HG03045 (cell line): ENCODE measurements around the gene NRP2.

Source experiments
- ATAC-seq: cut with Tn5 transposase; IDR thresholded peaks from one replicate; pipeline ENCODE4 v1.9.1; 2021; ENCODE audit warnings: mild to moderate bottlenecking, moderate library complexity; ENCODE audit not compliant: unreplicated experiment

Gene NRP2

GRCh38 chr2:205682239-205682970 is at the start of gene NRP2:
Gene NRP2, plus strand, starts transcription at chr2:205682501. Its CDS starts 790 bp downstream, at chr2:205683291.
- peak; percentile 65 for ATAC-seq

- ATAC-seq = no peak
Observed at GRCh38 chr2:205633994-205634393, 48.3 kb upstream of the NRP2 start.

DNA sequence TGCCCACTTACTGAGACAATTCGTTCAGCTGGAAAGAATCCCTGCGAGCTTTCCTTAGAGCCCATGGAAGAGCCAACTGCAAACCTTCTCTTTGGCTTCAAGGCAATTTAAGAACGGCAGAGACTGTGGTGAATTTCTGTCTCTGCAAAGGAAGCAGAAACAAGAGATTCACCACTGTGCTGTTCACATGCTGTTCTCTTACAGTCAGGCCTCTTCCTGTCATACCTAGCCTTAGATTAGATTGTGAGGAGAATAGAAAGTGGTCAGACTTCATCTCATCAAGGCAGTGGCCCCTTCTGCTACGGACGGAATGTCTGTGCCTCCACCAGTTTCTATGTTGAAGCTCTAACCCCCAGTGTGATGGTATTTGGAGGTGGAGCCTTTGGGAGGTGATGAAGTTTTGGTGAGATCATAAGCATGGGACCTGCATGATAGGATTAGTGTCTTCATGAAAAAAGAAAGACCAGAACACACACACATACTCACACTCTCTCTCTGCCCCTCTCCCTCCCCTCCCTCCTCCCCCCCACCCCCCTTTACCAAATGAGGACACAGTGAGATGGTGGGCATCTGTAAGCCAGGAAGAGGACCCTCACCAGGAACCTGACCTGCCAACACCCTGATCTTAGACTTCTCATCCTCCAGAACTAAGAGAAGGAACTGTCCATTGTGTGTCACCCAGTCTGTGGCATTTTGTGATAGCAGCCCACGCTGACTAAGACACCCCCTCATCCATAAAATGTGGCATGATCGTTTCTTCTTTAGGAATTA is 45.6 kb upstream of the NRP2 start:
- ATAC-seq = no peak

- no peak for ATAC-seq
Observed at GRCh38 chr2:205637320-205637602, 45.0 kb upstream of the NRP2 start.

GRCh38 chr2:205637779-205638503 is 44.4 kb upstream of the NRP2 start:
- ATAC-seq = no peak

DNA sequence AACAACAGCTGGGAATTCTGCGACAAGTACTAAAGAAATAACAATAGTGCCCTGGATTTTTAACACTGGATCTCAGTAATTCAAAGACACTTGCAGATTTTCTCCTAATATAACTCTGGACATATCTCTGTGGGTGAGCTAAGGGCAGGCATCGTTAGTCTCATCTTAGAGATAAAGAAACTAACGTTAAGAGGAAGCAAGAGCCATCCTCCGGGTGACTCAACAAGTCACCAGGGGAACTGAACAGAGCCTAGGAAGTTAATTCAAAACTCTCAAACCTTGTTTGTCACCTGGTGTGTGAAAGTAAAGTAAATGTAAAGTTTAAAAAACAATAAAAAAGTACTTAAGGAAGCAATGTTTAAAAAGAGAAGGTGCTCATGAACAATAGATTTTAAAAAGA is 41.6 kb upstream of the NRP2 start:
- ATAC-seq = no peak

DNA sequence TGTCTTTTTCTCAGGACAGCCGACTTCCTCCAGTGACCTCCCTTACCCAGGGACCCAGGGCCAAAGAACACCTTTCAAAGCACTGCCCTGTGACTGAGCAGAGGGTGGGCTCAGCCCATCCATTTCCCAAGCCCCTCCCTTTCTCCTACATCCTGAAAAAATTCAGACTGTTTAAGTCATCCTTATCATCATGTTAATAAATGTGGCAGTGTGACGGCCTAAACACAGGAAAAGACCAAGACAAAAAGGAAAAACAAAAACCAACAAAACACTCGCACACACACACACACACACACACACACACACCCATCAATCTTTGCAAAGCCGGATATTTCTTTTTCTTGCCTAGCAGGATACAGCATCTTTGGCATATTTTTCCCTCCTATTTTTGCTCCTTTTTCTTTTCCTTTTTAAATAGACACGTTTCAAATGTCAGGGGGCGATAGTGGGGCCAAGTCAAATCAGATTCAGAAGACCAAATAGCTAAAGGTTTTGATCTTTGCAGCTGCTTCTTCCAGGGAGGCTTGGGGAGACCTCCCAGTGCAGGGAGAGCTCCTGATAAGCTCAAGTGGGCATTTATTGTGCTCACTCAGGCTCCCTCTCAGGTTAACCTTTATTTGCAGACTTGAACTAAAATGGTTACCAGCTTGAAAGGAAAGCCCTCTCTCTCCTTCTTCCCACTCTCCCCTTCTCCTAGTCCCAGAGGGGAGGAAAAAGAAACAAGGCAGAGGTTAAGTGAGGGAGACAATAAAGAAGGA is 39.5 kb upstream of the NRP2 start:
- no peak for ATAC-seq

DNA sequence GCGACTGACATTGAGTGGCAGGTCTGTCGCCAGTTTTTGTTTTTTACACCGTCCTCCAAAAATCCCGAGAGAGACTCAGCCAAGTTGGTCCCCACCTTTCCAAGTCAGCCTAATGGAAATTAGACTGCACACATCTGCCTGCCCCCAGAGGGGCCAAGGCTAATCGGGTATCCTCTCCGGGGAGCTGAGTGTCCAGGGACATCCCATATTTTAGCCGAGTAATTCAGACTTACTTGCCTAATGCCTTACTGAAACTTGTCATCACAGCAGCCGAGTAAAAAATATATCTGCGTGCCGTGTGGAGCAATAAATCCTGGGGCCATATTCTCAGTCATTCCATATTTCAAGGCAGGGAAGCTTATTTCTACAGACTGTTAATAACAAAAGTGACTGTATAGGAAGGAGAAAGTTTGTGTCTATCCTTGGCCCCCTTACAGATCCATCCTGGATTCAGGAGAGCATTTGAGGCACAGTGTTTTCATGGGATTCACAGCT is 38.9 kb upstream of the NRP2 start:
- ATAC-seq = no peak

DNA sequence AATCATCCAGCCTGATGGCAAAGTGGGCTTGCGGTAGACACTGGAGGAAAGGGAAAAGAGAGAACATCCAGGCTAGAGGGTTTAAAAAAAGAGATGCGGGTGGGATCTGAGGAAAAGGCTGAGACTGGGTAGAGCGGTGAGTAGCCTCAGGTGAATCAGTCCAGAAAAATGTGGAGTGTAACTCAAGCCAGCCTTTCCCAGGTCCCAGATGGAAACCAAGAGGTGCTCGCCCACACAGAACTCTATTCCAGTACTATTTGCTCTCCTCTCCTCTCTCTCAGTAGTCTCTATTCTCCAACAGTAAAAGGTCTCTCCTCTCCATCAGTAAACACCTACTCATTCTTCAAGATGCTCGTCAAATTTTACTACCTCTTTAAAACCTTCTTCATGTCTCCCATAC is 38.3 kb upstream of the NRP2 start:
- ATAC-seq = no peak

DNA sequence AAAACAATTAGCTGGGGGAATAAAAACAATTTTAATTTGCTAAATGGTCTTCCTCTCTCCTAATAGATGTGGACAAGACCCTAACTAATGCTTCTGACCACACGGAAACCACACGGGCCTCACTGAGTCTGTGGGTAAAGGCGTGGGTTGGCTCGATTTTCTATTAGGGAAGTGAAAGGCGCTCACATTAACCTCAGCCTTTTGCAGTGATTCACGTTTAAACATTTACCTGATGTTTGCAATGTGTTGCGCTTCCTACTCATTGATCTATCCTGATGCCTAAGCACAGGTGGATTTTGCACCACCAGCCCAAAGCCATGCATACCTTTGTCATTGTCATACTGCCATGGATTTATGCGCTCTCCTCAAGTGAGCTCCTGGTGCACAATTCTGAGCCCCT is 35.6 kb upstream of the NRP2 start:
- ATAC-seq = peak; percentile 98

DNA sequence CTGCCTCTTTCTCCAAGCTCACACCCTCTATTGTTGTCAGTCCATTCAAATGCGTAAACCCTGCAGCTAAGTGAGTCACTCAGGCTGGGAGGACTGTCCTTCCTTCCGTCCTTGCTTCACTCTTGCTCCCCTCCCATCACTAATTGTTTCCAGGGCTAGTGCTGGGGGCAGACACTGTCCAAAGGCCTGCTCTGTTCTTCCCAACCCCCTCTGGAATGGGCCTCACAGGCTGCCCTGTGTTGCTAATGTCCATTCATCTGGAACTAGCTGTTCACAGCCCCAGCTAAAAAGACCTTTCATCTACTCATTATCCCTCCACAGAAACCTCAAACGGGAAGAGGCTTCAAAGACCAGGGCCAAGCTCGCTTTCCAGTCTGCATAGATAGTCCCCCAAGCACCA is 31.9 kb upstream of the NRP2 start:
- no peak for ATAC-seq

GRCh38 chr2:205650931-205651330 is 31.4 kb upstream of the NRP2 start:
- ATAC-seq = no peak

DNA sequence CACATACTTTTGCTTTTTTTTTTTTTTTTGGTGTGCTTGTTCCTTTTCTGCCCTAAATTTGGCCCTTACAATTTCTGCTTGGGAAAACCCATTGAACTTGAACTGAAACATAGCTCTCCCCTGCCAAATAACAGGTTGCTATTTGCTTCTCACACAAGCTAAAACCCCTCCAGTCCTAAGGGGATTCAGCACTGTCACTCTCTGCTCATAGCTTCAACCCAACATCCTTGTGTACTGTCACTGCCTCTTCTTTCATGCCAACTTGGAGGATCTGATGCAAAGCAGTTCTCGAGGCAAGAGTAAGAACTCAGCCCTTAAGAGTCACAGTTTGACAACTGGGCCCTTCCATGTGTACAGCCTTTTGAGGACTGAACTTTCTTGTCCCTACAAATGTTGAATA is 30.6 kb upstream of the NRP2 start:
- ATAC-seq = no peak

DNA sequence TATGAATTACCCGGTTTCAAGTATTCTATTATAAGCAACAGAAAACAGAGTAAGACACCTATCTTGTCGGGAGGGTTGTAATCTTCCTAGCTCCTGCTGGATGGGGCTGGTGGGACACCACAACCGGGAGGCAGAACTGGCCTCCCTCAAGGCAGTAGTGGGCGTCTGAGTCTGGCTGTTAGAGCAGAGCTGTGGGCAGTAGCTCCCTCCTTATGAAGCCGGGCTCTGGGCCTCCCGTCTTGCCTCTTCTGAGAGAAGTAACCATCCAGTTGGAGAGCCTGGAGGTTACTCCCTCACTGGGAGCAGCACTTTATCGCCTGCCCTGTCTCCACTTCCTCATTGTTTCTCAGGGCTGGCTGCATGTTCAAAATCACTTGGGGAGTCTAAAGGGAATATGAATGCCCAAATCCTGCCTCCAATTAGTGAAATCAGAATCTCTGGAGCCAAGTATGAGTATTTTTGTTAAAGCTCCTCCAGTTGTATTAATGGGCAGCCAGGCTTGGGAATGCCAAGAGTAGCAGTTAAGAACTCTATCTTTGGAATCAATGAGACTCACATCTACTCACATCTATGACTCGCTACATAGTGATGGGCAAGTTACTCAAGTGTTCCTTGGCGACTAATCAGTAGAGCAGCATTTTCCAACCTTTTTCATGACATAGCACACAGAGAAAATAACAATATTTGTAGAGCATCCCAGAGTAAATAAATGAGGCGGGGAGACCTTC is 27.3 kb upstream of the NRP2 start:
- no peak for ATAC-seq

DNA sequence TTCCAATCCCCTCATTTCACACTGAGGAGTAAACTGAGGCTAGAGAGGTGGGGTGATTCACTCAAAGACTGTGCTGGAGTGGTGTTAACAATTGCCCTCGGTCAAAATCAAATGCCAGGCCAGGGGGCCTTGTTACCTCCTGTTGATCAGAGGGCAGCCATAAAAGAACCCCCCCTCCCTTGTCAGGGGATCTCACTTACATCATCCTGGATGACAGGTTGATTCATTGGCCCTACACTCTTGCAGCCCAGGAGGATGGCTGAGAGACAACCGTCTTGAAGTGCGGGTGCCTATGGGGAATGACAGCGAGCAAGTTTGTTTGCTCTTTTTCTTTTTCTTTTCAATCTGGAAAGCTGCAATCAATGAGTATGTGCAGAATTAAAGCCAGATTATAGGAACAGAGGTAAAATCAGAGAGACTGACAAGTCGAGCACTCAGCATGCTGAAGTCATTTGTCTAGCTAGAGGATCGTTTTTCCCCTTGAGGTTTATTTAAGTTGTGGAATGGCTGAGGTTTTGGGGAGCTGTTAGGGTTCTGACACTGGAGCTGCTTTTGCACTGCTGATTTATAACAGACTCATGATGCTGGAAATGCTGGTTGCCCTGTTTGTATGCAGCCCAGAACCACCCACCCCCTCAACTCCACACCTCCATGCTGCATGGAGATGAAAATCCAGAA is 26.4 kb upstream of the NRP2 start:
- ATAC-seq = no peak

DNA sequence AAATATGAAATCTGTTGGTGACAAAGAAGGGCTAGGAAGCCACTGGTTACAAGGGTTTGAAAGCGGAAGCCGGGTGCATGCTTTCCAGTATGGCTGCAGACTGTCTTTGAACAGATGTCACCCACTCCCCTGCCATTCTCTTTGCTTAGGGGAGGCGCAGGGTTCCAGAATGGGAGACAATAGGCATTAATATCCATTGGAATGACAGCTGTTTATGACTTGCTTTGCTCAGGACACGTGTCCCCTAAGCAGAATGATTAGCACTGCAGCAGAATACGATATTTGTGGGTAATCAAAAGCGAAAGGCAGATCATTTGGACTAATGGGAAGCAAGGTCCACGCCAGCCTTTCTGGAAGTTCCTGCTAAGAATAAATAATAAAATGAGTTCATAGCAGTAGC is 25.8 kb upstream of the NRP2 start:
- no peak for ATAC-seq

- ATAC-seq = no peak
Observed at GRCh38 chr2:205656941-205657340, 25.4 kb upstream of the NRP2 start.

DNA sequence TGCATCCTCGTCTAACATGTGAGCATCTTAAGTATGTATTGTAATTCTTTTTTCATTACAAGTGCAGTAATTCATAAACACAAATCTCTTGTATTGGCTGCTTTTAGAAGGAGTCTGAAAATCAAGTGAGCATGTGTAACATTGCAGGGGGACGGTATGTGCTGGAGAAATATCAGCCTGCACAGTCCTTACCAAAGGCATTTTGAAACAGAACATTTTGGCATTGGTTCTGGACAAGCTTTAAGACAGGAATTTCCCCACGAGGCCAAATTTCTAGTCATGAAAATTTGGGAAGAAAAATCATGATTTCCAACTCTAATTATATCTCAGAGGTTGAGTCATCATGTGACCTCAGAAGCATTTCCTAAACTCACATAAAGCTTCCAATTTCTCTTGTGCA is 24.7 kb upstream of the NRP2 start:
- ATAC-seq = no peak

GRCh38 chr2:205658068-205658467 is 24.2 kb upstream of the NRP2 start:
- no peak for ATAC-seq

- no peak for ATAC-seq
Observed at GRCh38 chr2:205658572-205658971, 23.7 kb upstream of the NRP2 start.
